Thoracic aorta (tissue), 2 donors: ENCODE results near the gene IPPK. TPM values are rescaled to one million over a fixed set of nuclear protein-coding genes. Genes with fewer than 3 reads are reported as not detected.

ENCODE experiments used
- ATAC-seq: fragments of 150-250 bp; one replicate; pipeline ENCODE4 v1.8.0; 2017; ENCODE audit warnings: low read depth; ENCODE audit not compliant: insufficient number of reproducible peaks, low FRiP score
- DNase-seq: peaks from one replicate; pipeline ENCODE4 v3.0.0-alpha.2; 2020; ENCODE audit warnings: low spot score
- H3K27ac ChIP-seq, 2 donors: fragments of 200-600 bp; sonication (generic); 1 replicate in 1 of 2; 2 replicates in 1 of 2; pipeline ENCODE4 v1.5.1; 2016; ENCODE audit warnings: mild to moderate bottlenecking in 2 of 2, moderate library complexity in 2 of 2
- H3K27me3 ChIP-seq: fragments of 200-600 bp; sonication (generic); replicated peaks from 2 replicates; pipeline ENCODE4 v1.6.0; 2016; ENCODE audit warnings: mild to moderate bottlenecking; ENCODE audit not compliant: insufficient read depth
- H3K36me3 ChIP-seq: fragments of 200-600 bp; sonication (generic); one replicate; pipeline ENCODE4 v1.5.1; 2016
- H3K4me1 ChIP-seq, 2 donors: fragments of 200-600 bp; sonication (generic); 1 replicate in 1 of 2; 2 replicates in 1 of 2; pipeline versions ENCODE4 v1.5.1 to v1.6.0; 2016; ENCODE audit warnings: low read depth in 2 of 2, mild to moderate bottlenecking in 1 of 2; ENCODE audit not compliant: control insufficient read depth in 1 of 2
- H3K4me3 ChIP-seq: fragments of 200-600 bp; sonication (generic); 2 replicates; pipeline ENCODE4 v1.5.1; 2016; ENCODE audit warnings: mild to moderate bottlenecking
- H3K9me3 ChIP-seq: fragments of 200-600 bp; sonication (generic); 2 replicates; pipeline ENCODE4 v1.5.1; 2016
- CTCF ChIP-seq: fragments of 200-600 bp; sonication (generic); IDR thresholded peaks from one replicate; pipeline ENCODE4 v1.5.1; 2019; ENCODE audit warnings: antibody characterized with exemption
- total RNA-seq, 2 donors: library from RNA; depleted of rRNA; stranded (reverse); fragments of >200 nt; gene quantifications; one replicate each; pipeline versions ENCODE4 v1.1.0 to v1.2.3, GENCODE V29; 2016

IPPK gene
- total RNA-seq, 2 donors from 2014 or later = 6.9 to 11.7 TPM

GRCh38 chr9:92709240-92709639, 39.3 kb upstream of the IPPK start:
- TF ChIP-seq CTCF = no peak
- Histone ChIP-seq H3K4me3 (no peak overlapping the region), H3K27me3 (no peaks in the 10 kb centered on the region), H3K9me3 (no peaks in the 10 kb centered on the region), H3K27ac (no peak overlapping the region), H3K4me1 (no peaks in the 10 kb centered on the region), H3K36me3 (peaks cover 21% of the 10 kb centered on the region)
- DNase-seq (no peak), ATAC-seq (no peak)

- Histone ChIP-seq H3K4me3 (no peak overlapping the region), H3K36me3 (peaks cover 6% of the 10 kb centered on the region), H3K27me3 (no peaks in the 10 kb centered on the region), H3K4me1 (no peaks in the 10 kb centered on the region), H3K27ac (no peak overlapping the region), H3K9me3 (no peaks in the 10 kb centered on the region)
- ATAC-seq = no peak
- no peak for DNase-seq
- TF ChIP-seq CTCF = no peak
Measured at GRCh38 chr9:92707530-92707929, 37.6 kb upstream of the IPPK start.

GRCh38 chr9:92706218-92706940, 36.4 kb upstream of the IPPK start:
- Histone ChIP-seq H3K36me3 (no peaks in the 10 kb centered on the region), H3K27ac (no peak overlapping the region), H3K27me3 (no peaks in the 10 kb centered on the region), H3K4me1 (no peaks in the 10 kb centered on the region), H3K4me3 (no peak overlapping the region), H3K9me3 (no peaks in the 10 kb centered on the region)
- no peak for ATAC-seq
- TF ChIP-seq CTCF = peak; percentile 17
- no peak for DNase-seq

- Histone ChIP-seq H3K4me3 (no peak overlapping the region), H3K4me1 (no peaks in the 10 kb centered on the region), H3K9me3 (no peaks in the 10 kb centered on the region), H3K27me3 (no peaks in the 10 kb centered on the region), H3K27ac (no peak overlapping the region), H3K36me3 (no peaks in the 10 kb centered on the region)
- DNase-seq (no peak), ATAC-seq (no peak)
- no peak for TF ChIP-seq CTCF
Measured at GRCh38 chr9:92704528-92704927, 34.6 kb upstream of the IPPK start.

GRCh38 chr9:92696619-92697018, 26.7 kb upstream of the IPPK start:
- no peaks in the 10 kb centered on the region for H3K4me1 ChIP-seq
- DNase-seq (no peak), ATAC-seq (no peak)
- no peak for TF ChIP-seq CTCF
- H3K27me3 ChIP-seq = no peaks in the 10 kb centered on the region
- H3K9me3 ChIP-seq = peaks cover 18% of the 10 kb centered on the region
- no peak overlapping the region for H3K4me3 ChIP-seq
- H3K27ac ChIP-seq = no peak overlapping the region
- no peaks in the 10 kb centered on the region for H3K36me3 ChIP-seq
